Astrocyte (in vitro differentiated cells and primary cell): ENCODE data around the gene YPEL5. TPM values are rescaled to one million over a fixed set of nuclear protein-coding genes. Genes with fewer than 3 reads are reported as not detected.
"Not testable (repeated sequence)": the region's sequence is repeated elsewhere in the genome, so short reads cannot be mapped to it uniquely, and the experiment has no call there.

Experiments
- DNase-seq: peaks from one replicate; pipeline ENCODE4 v3.0.0-alpha.2; 2010; ENCODE audit warnings: low read depth
- FAIRE-seq: peaks from 2 replicates; lab custom pipeline; 2011; peaks lifted over from hg19 to GRCh38; lab: Jason Lieb, UNC
- H2AFZ ChIP-seq: 2 replicates; pipeline ENCODE4 v1.6.0; 2012; ENCODE audit warnings: low read depth, low read length, inconsistent platforms
- H3K27ac ChIP-seq: 2 replicates; pipeline ENCODE4 v1.5.1; 2011; ENCODE audit warnings: low read depth, low read length, inconsistent platforms
- H3K27me3 ChIP-seq: 2 replicates; pipeline ENCODE4 v1.6.0; 2011; ENCODE audit warnings: low read length, inconsistent platforms; ENCODE audit not compliant: insufficient read depth
- H3K36me3 ChIP-seq: 2 replicates; pipeline ENCODE4 v1.5.1; 2011; ENCODE audit warnings: low read length, inconsistent platforms; ENCODE audit not compliant: insufficient read depth
- H3K4me1 ChIP-seq: 2 replicates; pipeline ENCODE4 v1.5.1; 2011; ENCODE audit warnings: low read length, inconsistent platforms; ENCODE audit not compliant: insufficient read depth
- H3K4me2 ChIP-seq: 2 replicates; pipeline ENCODE4 v1.6.0; 2012; ENCODE audit warnings: low read length, inconsistent platforms
- H3K4me3 ChIP-seq: 2 replicates; pipeline ENCODE4 v1.5.1; 2011; ENCODE audit warnings: low read depth, mild to moderate bottlenecking, low read length, inconsistent platforms; ENCODE audit not compliant: insufficient read depth
- H3K79me2 ChIP-seq: 2 replicates; pipeline ENCODE4 v1.6.0; 2012; ENCODE audit warnings: mild to moderate bottlenecking, low read length, inconsistent platforms; ENCODE audit not compliant: insufficient read depth
- H3K9ac ChIP-seq: 2 replicates; pipeline ENCODE4 v1.6.0; 2012; ENCODE audit warnings: mild to moderate bottlenecking, low read length, inconsistent platforms
- H3K9me3 ChIP-seq: 2 replicates; pipeline ENCODE4 v1.5.1; 2012; ENCODE audit warnings: low read depth, mild to moderate bottlenecking, low read length, inconsistent platforms; ENCODE audit not compliant: insufficient read depth
- H4K20me1 ChIP-seq: 2 replicates; pipeline ENCODE4 v1.6.0; 2012; ENCODE audit warnings: low read length, inconsistent platforms; ENCODE audit not compliant: insufficient read depth
- H3K27ac Mint-ChIP-seq: one replicate; pipeline ENCODE4 v1.8.0; 2021; ENCODE audit warnings: mild to moderate bottlenecking, mixed read lengths; ENCODE audit not compliant: unreplicated experiment
- H3K27me3 Mint-ChIP-seq: one replicate; pipeline ENCODE4 v1.8.0; 2021; ENCODE audit warnings: low read depth, mixed read lengths; ENCODE audit not compliant: unreplicated experiment
- H3K36me3 Mint-ChIP-seq: one replicate; pipeline ENCODE4 v1.8.0; 2021; ENCODE audit warnings: low read depth, mixed read lengths; ENCODE audit not compliant: unreplicated experiment
- H3K4me1 Mint-ChIP-seq: one replicate; pipeline ENCODE4 v1.8.0; 2021; ENCODE audit warnings: low read depth, mixed read lengths; ENCODE audit not compliant: unreplicated experiment
- H3K4me3 Mint-ChIP-seq: one replicate; pipeline ENCODE4 v1.8.0; 2021; ENCODE audit warnings: mild to moderate bottlenecking, moderate library complexity, mixed read lengths; ENCODE audit not compliant: unreplicated experiment
- H3K9me3 Mint-ChIP-seq: one replicate; pipeline ENCODE4 v1.8.0; 2021; ENCODE audit warnings: mild to moderate bottlenecking, mixed read lengths; ENCODE audit not compliant: unreplicated experiment
- EZH2 ChIP-seq: IDR thresholded peaks from 2 replicates; pipeline ENCODE4 v1.6.1; 2012; ENCODE audit warnings: mild to moderate bottlenecking, low read length, inconsistent platforms; ENCODE audit not compliant: insufficient read depth
- total RNA-seq: library from RNA; stranded (reverse); gene quantifications from 2 replicates; pipeline ENCODE4 v1.2.1, GENCODE V29; 2021
- TF ChIP-seq, protein P1 (sequence below): IDR thresholded peaks from 2 replicates; pipeline ENCODE4 v1.5.1; 2011; ENCODE audit warnings: low read depth, mild to moderate bottlenecking, inconsistent platforms, low read length, moderate library complexity; ENCODE audit not compliant: insufficient read depth

YPEL5 gene
- total RNA-seq, 1 donor from 2014 or later = 149 TPM

DNA sequence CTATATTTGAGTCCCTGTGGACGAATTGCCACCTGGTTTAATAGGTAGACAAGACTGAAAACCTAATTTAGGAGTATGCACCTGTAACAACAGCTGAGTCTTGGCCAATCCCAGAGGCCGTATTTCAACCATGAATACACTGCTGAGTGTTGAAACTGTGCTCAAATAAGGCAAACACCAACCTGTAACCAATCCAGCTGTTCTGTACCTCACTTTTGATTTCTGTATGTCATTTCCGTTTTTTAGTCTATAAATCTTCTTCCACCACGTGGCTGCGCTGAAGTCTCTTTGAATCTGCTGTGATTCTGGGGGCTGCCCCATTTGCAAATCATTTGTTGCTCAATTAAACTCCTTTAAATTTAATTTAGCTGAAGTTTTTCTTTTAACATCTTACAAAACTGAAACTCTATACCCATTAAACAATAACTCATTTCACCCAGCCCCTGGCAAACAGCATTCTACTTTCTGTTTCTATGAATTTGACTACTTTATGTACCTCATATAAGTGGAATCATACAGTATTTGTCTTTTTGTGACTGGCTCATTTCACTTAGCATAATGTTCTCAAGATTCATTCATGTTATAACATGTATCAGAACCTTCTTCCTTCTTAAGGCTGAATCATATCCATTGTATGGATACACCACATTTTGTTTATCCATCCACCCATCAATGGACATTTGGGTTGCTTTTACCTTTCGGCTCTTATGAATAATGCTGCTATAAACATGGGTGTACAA is 7.5 kb upstream of the YPEL5 start:
- Histone ChIP-seq H3K9me3 (no peaks in the 10 kb centered on the region), H3K4me1 (no peaks in the 10 kb centered on the region), H3K9ac (no peak overlapping the region), H3K79me2 (no peaks in the 10 kb centered on the region), H3K4me2 (no peak overlapping the region), H2AFZ (no peak overlapping the region), H3K4me3 (no peak overlapping the region), H3K27me3 (peaks cover 8% of the 10 kb centered on the region), H3K36me3 (no peaks in the 10 kb centered on the region), H3K27ac (no peak overlapping the region), H4K20me1 (no peaks in the 10 kb centered on the region)
- H3K27me3 Mint-ChIP-seq = no peaks in the 10 kb centered on the region
- TF ChIP-seq EZH2 = no peak
- TF ChIP-seq, protein P1, sequence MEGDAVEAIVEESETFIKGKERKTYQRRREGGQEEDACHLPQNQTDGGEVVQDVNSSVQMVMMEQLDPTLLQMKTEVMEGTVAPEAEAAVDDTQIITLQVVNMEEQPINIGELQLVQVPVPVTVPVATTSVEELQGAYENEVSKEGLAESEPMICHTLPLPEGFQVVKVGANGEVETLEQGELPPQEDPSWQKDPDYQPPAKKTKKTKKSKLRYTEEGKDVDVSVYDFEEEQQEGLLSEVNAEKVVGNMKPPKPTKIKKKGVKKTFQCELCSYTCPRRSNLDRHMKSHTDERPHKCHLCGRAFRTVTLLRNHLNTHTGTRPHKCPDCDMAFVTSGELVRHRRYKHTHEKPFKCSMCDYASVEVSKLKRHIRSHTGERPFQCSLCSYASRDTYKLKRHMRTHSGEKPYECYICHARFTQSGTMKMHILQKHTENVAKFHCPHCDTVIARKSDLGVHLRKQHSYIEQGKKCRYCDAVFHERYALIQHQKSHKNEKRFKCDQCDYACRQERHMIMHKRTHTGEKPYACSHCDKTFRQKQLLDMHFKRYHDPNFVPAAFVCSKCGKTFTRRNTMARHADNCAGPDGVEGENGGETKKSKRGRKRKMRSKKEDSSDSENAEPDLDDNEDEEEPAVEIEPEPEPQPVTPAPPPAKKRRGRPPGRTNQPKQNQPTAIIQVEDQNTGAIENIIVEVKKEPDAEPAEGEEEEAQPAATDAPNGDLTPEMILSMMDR = no peak
- peaks cover 8% of the 10 kb centered on the region for H3K4me1 Mint-ChIP-seq
- H3K4me3 Mint-ChIP-seq = no peak overlapping the region
- H3K9me3 Mint-ChIP-seq = no peaks in the 10 kb centered on the region
- FAIRE-seq (no peak), DNase-seq (no peak)
- no peaks in the 10 kb centered on the region for H3K36me3 Mint-ChIP-seq
- no peak overlapping the region for H3K27ac Mint-ChIP-seq

GRCh38 chr2:30141136-30141535 is 5.7 kb upstream of the YPEL5 start:
- Mint-ChIP-seq H3K27me3 (no peaks in the 10 kb centered on the region), H3K4me1 (peaks cover 12% of the 10 kb centered on the region), H3K9me3 (no peaks in the 10 kb centered on the region), H3K36me3 (no peaks in the 10 kb centered on the region), H3K27ac (no peak overlapping the region), H3K4me3 (no peak overlapping the region)
- H3K4me1 ChIP-seq = peaks cover 5% of the 10 kb centered on the region
- DNase-seq = no peak
- H3K4me3 ChIP-seq = no peak overlapping the region
- H3K27ac ChIP-seq = no peak overlapping the region
- no peaks in the 10 kb centered on the region for H3K36me3 ChIP-seq
- H3K9me3 ChIP-seq = no peaks in the 10 kb centered on the region
- H2AFZ ChIP-seq = no peak overlapping the region
- no peak for FAIRE-seq
- TF ChIP-seq, protein P1 = no peak
- TF ChIP-seq EZH2 = no peak
- no peak overlapping the region for H3K4me2 ChIP-seq
- H4K20me1 ChIP-seq = no peaks in the 10 kb centered on the region
- no peaks in the 10 kb centered on the region for H3K79me2 ChIP-seq
- H3K27me3 ChIP-seq = no peaks in the 10 kb centered on the region
- H3K9ac ChIP-seq = no peak overlapping the region

DNA sequence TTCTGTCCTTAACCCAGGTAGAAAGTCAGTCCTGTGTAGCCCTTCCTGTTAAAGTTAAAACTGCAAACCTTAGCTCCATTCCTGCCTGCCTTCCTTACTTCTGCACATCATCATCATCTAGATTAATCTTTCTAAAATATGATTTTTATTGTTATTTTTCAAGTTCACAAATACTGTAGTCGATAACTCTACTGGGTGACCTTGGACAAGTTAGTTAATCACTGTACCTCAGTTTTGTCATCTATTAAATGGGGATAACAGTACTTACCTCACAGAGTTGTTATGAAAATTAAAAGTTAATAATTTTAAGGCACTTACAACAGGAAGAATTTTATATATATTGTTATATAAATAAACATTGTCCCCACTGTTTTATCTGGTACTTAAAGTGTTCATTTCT is 2.5 kb upstream of the YPEL5 start:
- no peak overlapping the region for H2AFZ ChIP-seq
- peaks cover 15% of the 10 kb centered on the region for H3K79me2 ChIP-seq
- H3K36me3 Mint-ChIP-seq = no peaks in the 10 kb centered on the region
- H3K4me2 ChIP-seq = no peak overlapping the region
- DNase-seq (no peak), FAIRE-seq (no peak)
- H4K20me1 ChIP-seq = peaks cover 12% of the 10 kb centered on the region
- peaks cover 7% of the 10 kb centered on the region for H3K36me3 ChIP-seq
- H3K4me3 Mint-ChIP-seq = no peak overlapping the region
- no peak overlapping the region for H3K27ac ChIP-seq
- peaks cover 13% of the 10 kb centered on the region for H3K4me1 Mint-ChIP-seq
- no peaks in the 10 kb centered on the region for H3K9me3 ChIP-seq
- no peak overlapping the region for H3K27ac Mint-ChIP-seq
- H3K9ac ChIP-seq = no peak overlapping the region
- no peaks in the 10 kb centered on the region for H3K27me3 Mint-ChIP-seq
- TF ChIP-seq, protein P1 = no peak
- TF ChIP-seq EZH2 = no peak
- H3K4me1 ChIP-seq = peaks cover 15% of the 10 kb centered on the region
- no peaks in the 10 kb centered on the region for H3K27me3 ChIP-seq
- H3K9me3 Mint-ChIP-seq = no peaks in the 10 kb centered on the region
- H3K4me3 ChIP-seq = no peak overlapping the region

DNA sequence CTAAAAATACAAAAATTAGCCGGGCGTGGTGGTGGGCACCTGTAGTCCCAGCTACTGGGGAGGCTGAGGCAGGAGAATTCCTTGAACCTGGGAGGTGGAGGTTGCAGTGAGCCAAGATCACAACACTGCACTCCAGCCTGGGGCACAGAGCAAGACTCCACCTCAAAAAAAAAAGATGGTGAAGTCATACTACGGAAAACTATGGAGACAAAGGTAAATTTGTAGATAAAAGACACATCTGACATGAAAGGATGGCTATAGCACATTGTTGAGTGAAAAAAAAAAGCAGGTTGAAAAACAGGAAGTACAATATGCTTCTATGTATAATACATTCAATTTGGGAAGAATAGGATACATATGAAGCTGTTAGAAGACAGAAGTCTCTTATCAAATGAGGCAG is 1.9 kb upstream of the YPEL5 start:
- not testable (repeated sequence) for H3K36me3 ChIP-seq, H3K27ac ChIP-seq, DNase-seq, H3K9me3 Mint-ChIP-seq, FAIRE-seq, H3K4me2 ChIP-seq, H3K9me3 ChIP-seq, H3K4me3 ChIP-seq, H3K9ac ChIP-seq, H3K27me3 Mint-ChIP-seq, H3K36me3 Mint-ChIP-seq, H3K27ac Mint-ChIP-seq, H3K4me3 Mint-ChIP-seq, H3K27me3 ChIP-seq, H2AFZ ChIP-seq
- peaks cover 22% of the 10 kb centered on the region for H3K79me2 ChIP-seq
- peaks cover 19% of the 10 kb centered on the region for H4K20me1 ChIP-seq
- peaks cover 22% of the 10 kb centered on the region for H3K4me1 ChIP-seq
- peaks cover 20% of the 10 kb centered on the region for H3K4me1 Mint-ChIP-seq
